CD4-positive, alpha-beta T cell treated with Interleukin-21 for 1 hour (primary cell): ENCODE results near the gene MLC1.

Experiments used
- DNase-seq: peaks from one replicate; pipeline ENCODE4 v3.0.0-alpha.2; 2020

Gene MLC1

GRCh38 chr22:50034126-50035081, 50.8 kb downstream of the MLC1 start:
- no peak for DNase-seq

- no peak for DNase-seq
These were observed 52.2 kb downstream of the MLC1 start for GRCh38 chr22:50032941-50033601.

- DNase-seq, result no peak
These were observed 52.9 kb downstream of the MLC1 start for GRCh38 chr22:50032109-50032871.

- no peak for DNase-seq
These were observed 53.8 kb downstream of the MLC1 start for GRCh38 chr22:50031189-50032091.

- peak; percentile 84 for DNase-seq
These were observed 54.7 kb downstream of the MLC1 start for GRCh38 chr22:50030297-50031188.

GRCh38 chr22:50027639-50028537, 57.3 kb downstream of the MLC1 start:
- peak; percentile 43 for DNase-seq

- DNase-seq, result no peak
These were observed 59.2 kb downstream of the MLC1 start for GRCh38 chr22:50025993-50026392.

- DNase-seq, result no peak
These were observed 62.9 kb downstream of the MLC1 start for GRCh38 chr22:50022171-50022819.

- DNase-seq, result no peak
These were observed 64.6 kb downstream of the MLC1 start for GRCh38 chr22:50020606-50021005.

- DNase-seq, result no peak
These were observed 65.9 kb downstream of the MLC1 start for GRCh38 chr22:50019316-50019715.

- DNase-seq, result peak; percentile 57
These were observed 66.5 kb downstream of the MLC1 start for GRCh38 chr22:50018608-50019285.

- no peak for DNase-seq
These were observed 67.5 kb downstream of the MLC1 start for GRCh38 chr22:50017701-50018224.

GRCh38 chr22:50016988-50017700, 68.1 kb downstream of the MLC1 start:
- DNase-seq, result peak; percentile 59

GRCh38 chr22:50016308-50016987, 68.8 kb downstream of the MLC1 start:
- DNase-seq, result no peak

- no peak for DNase-seq
These were observed 69.5 kb downstream of the MLC1 start for GRCh38 chr22:50015451-50016307.

GRCh38 chr22:50014655-50015401, 70.4 kb downstream of the MLC1 start:
- DNase-seq, result peak; percentile 29
